Ovary (tissue), 3 donors: ENCODE data around the gene KCNJ6.

ENCODE experiments used
- CTCF ChIP-seq, 3 donors: fragments of 450-650 bp in 2 of 3; fragments of 200-600 bp in 1 of 3; IDR thresholded peaks; one replicate each; pipeline versions ENCODE4 v1.5.1 to v1.8.0; 2016 to 2022; ENCODE audit warnings: antibody characterized with exemption in 3 of 3, mild to moderate bottlenecking in 1 of 3
- POLR2A ChIP-seq: fragments of 450-650 bp; IDR thresholded peaks from one replicate; pipeline ENCODE4 v1.6.1; 2017; ENCODE audit warnings: antibody characterized with exemption, mild to moderate bottlenecking, moderate library complexity
- donor health status: DM: no; HTN: no; CAD: no.

- TF ChIP-seq CTCF (IDR thresholded peaks at IDR 0.05), result no peak
- TF ChIP-seq POLR2A, result no peak
Observed at GRCh38 chr21:37917612-37918011, 1.4 kb upstream of the KCNJ6 start.
